GM18909 (cell line): ENCODE data around the gene OR6C65.
"Not testable (repeated sequence)": the region's sequence is repeated elsewhere in the genome, so short reads cannot be mapped to it uniquely, and the experiment has no call there.

ENCODE experiments used
- ATAC-seq: cut with Tn5 transposase; IDR thresholded peaks from one replicate; pipeline ENCODE4 v1.9.1; 2021; ENCODE audit warnings: mild to moderate bottlenecking; ENCODE audit not compliant: unreplicated experiment, poor library complexity

The OR6C65 gene

DNA sequence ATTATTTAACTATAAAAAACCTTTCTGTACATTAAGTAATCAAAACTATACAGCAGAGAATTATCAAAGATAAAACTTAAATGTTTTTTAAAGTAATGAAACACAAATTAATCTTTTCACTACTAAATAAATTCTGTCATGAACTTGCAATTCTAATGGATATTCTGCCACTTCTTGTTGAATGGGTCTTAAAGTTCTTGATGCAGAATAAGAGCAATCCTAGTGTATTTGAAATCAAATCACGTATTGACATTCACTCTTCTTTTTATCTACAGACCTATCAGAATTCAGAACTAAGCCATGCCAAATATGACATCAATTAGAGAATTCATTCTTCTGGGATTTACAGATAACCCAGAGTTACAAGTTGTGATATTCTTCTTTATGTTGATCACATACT lies at the start of gene OR6C65:
OR6C65 (plus strand) TSS at position 301 of the 400 bp plus-strand sequence; CDS start at position 301, 0 bp downstream.
- ATAC-seq, result no peak

GRCh38 chr12:55355338-55355737 lies 45.0 kb upstream of the OR6C65 start:
- ATAC-seq, result not testable (repeated sequence)

DNA sequence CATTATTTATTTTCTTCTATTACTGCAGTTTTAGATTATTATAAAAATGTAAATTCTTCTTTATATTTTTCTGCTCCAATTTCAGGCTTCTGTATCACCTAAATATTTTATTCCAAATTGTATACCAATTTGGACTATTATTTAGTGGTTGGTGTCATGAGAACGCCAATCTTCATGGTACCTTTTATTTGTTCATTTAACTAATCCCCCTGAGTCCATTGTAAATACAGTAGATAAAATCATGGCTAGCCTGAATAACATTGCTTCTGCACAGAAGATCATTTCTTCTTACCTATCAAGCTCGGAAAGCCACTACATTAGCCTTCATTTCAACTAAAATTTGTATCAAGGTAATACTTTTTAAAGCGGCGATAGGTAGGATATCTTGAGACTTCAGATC lies 37.7 kb upstream of the OR6C65 start, which contains the start of gene OR6C75:
OR6C75 (plus strand) TSS at position 301 of the 400 bp plus-strand sequence. CDS start 2,136 bp downstream, outside the sequence.
- ATAC-seq, result no peak

GRCh38 chr12:55365086-55365485 lies 35.2 kb upstream of the OR6C65 start:
- no peak for ATAC-seq

GRCh38 chr12:55372521-55372920 lies 27.8 kb upstream of the OR6C65 start:
- no peak for ATAC-seq

DNA sequence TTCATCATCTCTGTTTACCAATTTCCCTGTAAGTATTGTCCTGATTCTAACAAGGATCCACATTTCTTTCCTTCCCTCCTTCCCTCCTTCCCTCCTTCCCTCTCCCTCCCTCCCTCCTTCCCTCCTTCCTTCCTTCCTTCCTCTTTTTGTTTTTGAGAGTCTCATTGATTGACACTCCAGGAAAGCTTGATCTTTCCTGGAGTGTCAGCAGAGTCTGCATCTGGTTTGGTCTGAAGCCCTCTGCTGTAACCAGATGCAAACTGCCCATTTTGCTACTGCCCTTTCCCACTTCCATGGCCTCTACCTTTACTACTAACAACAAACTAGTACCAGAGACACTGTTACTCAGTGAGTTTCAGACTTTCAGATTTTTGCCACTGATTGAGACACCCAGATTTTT lies 14.4 kb upstream of the OR6C65 start:
- no peak for ATAC-seq

DNA sequence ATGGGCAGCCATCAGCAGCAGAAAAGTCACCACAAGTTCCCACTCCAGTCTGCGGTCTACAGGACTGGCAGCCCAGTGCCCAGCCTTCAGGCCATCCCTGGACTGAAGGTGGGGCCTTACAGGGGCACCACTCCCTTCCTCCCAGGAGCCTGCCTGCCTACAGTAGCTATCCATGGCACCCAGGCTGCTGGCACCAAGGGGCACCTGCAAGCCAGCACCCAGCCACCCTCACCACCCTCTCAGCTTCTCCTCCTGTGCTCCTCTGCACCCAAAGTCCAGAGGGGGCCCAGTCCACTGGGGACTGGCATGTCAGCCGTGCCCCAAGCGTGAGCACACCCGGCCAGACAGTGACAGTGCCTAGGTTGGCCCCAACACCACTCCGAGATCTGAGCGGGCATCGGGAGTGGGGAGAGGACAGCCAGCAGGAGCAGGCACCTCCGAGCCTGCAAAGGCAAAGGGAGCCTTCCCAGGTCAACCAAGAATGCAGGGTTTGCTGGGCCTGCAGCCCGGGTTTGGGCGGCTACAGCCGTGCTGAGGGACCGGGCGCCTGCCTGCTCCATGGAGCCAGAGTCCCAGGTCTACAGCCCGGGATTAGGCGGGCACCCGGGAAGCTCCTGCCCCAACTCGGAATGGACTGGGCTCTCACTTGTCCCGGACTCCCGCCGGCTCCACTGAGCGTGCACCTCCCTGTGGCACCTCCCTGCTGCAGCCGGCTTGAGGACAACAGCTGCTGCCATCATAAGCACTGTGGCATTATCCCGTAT lies 8.1 kb upstream of the OR6C65 start:
- ATAC-seq, result no peak

- no peak for ATAC-seq
Measured at GRCh38 chr12:55396326-55396725, 4.0 kb upstream of the OR6C65 start.

DNA sequence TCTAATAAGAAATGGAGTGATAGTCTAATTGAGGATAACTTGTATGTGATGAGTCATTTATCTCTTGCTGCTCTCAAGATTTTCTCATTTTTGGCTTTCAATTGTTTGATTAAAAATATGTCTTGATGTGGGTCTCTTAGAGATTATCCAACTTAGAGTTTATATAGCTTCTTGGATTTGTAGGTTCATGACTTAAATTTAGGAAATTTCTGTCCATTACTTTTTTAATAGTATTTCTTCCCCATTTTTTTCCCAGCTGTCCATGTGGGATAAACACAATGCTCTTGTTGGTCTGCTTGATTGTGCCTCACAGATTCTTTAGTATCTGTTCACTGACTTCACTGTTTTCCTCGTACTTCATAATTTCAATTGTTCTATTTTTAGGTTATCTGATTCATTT lies 7.5 kb downstream of the OR6C65 start:
- ATAC-seq, result no peak

- not testable (repeated sequence) for ATAC-seq
Measured at GRCh38 chr12:55409133-55409532, 8.8 kb downstream of the OR6C65 start.

GRCh38 chr12:55412138-55412537 lies 11.8 kb downstream of the OR6C65 start:
- not testable (repeated sequence) for ATAC-seq

DNA sequence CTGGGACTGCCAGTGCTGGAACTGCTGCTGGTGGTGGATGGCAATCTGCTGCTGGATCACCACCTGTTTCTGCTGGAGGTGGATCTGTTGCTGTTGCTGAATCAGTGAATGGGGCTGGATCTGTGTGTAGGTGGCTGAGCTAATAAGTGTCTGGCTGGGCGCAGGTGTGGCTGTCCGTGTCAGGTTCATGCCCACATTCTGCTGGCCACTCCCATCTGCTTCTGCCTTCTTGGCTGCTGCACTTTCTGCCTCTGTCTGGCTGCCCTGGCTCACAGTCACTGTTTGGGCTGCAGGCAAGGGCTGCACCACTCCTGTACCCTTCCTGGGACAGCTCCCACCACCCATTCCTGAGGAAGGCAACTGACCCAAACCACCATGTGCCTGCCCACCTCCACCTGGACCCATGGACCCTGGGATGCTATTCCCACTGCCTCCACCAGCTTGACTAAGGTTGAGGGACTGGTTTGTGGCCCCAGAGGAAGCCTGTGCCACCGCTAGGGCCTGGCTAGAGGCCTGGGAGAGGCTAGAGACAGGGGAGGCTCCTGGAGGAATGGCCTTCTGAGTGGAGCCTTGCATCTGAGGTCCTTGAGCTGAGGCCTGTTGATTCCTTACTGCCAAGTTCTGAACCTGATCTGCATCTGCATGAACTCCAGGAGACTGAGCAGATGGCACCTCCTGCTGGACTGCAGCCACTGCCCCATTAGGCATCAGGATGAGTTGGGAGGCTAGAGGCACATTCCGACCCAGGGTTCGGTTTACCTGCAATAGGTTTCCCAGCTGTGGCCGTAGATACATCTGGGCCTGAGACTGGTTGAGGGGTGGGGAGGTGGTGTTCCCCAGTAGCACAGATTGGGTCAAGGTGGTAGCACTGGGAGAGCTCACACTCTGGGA lies 13.4 kb downstream of the OR6C65 start:
- ATAC-seq, result not testable (repeated sequence)

GRCh38 chr12:55414396-55414823 lies 14.1 kb downstream of the OR6C65 start:
- ATAC-seq, result not testable (repeated sequence)

GRCh38 chr12:55414889-55415288 lies 14.6 kb downstream of the OR6C65 start:
- ATAC-seq, result not testable (repeated sequence)

GRCh38 chr12:55416961-55417360 lies 16.6 kb downstream of the OR6C65 start:
- ATAC-seq, result no peak

DNA sequence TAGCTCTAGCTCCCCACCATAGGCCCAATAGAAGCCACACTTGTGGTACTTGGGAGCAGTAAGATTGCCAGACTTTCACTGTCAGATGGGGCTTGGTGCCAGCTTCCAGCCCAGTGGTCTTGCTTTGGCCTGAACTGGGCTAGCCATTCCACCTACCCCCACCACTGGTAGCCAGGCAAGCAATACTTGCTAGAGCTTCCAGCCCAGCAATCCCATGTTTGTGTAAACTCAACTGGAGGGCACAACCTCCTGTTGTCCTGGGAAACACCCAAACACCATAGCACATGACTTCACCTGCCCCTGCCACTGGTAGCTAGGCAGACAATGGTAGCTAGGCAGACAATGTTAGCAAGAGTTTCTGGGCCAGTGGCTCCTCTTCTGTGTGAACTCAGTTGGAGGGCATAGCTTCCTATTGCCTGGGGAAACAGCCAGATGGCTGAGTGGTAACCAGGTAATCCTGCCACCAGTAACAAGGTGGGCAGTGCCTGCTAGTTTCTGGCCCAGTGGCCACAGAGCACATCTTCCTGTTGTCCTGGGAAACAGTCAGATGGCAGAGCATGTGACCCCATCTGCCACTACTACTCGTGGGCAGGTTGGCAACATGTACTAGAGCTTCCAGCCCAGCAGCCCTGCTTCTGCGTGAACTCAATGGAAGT lies 20.1 kb downstream of the OR6C65 start:
- no peak for ATAC-seq

- no peak for ATAC-seq
Measured at GRCh38 chr12:55425954-55426353, 25.6 kb downstream of the OR6C65 start, which contains the start of gene OR6C76. Gene OR6C76, plus strand, starts transcription at chr12:55426254. Its CDS starts 0 bp downstream, at chr12:55426254.

DNA sequence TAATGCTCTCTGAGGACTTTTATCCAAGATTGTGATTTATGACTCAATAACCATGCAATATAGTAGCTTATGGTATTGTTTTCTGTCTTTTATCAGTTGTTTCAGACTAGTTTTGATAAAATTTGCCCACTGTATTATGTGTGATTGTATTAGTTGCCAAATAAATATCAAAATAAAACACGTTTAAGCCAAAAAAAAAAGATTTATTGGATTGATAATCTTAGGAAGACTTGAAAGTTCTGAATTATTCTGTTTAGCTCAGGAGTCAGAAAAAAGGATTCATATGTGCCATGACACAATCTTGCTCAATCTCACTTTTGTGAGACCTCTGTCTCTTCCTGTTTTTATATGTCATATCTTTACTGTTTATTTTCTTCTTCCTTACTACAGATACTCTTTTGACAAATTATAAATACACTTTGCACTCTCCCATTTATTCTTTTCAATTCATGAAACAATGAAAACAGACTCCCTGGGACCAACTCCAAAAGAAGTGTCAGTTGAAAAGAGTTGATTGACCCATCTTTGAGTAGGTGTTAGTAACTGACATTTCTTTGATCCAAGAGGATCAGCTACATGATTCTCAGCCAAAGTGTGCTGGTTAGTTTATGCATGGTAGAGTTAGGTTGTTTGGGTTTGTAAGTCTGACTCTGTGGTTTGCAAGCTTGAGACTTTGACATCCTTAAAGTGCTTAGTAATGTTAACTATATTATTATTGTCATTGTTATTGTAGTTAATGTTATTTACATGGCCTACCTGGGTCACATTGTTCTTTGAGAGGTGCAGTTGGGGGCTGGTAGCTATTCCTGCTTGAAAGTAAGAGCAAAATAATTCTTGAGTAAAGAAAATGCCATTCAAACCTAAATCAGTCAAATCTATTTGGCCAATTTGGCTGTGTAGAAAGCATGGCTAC lies 28.3 kb downstream of the OR6C65 start:
- no peak for ATAC-seq

DNA sequence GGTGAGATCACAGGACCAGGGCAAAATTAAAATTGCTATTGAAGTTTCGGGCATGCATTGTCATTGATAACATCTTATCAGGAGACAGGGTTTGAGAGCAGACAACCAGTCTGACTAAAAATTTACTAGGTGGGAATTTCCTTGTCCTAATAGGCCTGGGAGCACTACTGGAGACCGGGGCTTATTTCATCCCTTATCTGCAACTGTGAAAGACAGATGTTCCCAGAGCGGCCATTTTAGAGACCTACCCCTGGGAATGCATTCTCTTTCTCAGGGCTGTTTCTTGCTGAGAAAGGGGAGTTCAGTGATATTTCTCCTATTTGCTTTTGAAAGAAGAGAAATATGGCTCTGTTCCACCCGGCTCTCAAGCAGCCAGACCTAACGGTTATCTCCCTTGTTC lies 40.9 kb downstream of the OR6C65 start:
- ATAC-seq, result not testable (repeated sequence)
